PC-3 (cell line): ENCODE results near the gene VRK3. TPM values are rescaled to one million over a fixed set of nuclear protein-coding genes. Genes with fewer than 3 reads are reported as not detected.
A peak's percentile ranks its signal among the peaks of the same experiment; 100 is the strongest.
"Not testable (repeated sequence)": the region's sequence is repeated elsewhere in the genome, so short reads cannot be mapped to it uniquely, and the experiment has no call there.

Experiments used
- ATAC-seq: fragments of 200-7000 bp; cut with Tn5 transposase; 2 replicates; pipeline ENCODE4 v1.9.1; 2020; ENCODE audit warnings: mild to moderate bottlenecking, moderate library complexity
- Bru-seq: library from RNA; stranded (reverse); fragments of 400-500 nt; gene quantifications from one replicate; lab custom pipeline; 2021; lab: Mats Ljungman, UMichigan
- BruChase-seq, 2 experiments: library from RNA; stranded (reverse); fragments of 400-500 nt; gene quantifications; one replicate each; lab custom pipeline; 2021; lab: Mats Ljungman, UMichigan
- BruUV-seq: library from RNA; stranded (reverse); fragments of 400-500 nt; replicated peaks from 2 replicates; lab custom pipeline; 2021; lab: Mats Ljungman, UMichigan
- CTCF ChIA-PET: fragments of 300-600 bp; sonication (Branson Sonifier 250); formaldehyde crosslinking; loops from one replicate; lab custom pipeline; 2022; ENCODE audit warnings: antibody characterized with exemption; lab: Charles Lee
- POLR2A ChIA-PET: fragments of 300-600 bp; sonication (Branson Sonifier 250); formaldehyde crosslinking; loops from one replicate; lab custom pipeline; 2022; ENCODE audit warnings: antibody characterized with exemption; ENCODE audit not compliant: unreplicated experiment; lab: Charles Lee
- DNase-seq: peaks from one replicate; pipeline ENCODE4 v3.0.0-alpha.2; 2015
- H2AFZ ChIP-seq: fragments of 300-600 bp; sonication (generic); 2 replicates; pipeline ENCODE4 v1.6.0; 2016; ENCODE audit warnings: antibody characterized with exemption, low read length
- H3F3A ChIP-seq: fragments of 300-600 bp; sonication (generic); one replicate; pipeline ENCODE4 v1.6.0; 2017; ENCODE audit warnings: antibody characterized with exemption, low read length, control low read depth, mild to moderate bottlenecking; ENCODE audit not compliant: unreplicated experiment
- H3K27ac ChIP-seq: fragments of 300-600 bp; sonication (generic); 2 replicates; pipeline ENCODE4 v1.5.1; 2016; ENCODE audit warnings: mild to moderate bottlenecking, low read length
- H3K27me3 ChIP-seq: fragments of 300-600 bp; sonication (generic); 2 replicates; pipeline ENCODE4 v1.6.1; 2016; ENCODE audit warnings: low read length, mixed read lengths
- H3K36me3 ChIP-seq: fragments of 300-600 bp; sonication (generic); 2 replicates; pipeline ENCODE4 v1.6.1; 2016; ENCODE audit warnings: low read depth, mixed run types, low read length, mixed read lengths
- H3K4me1 ChIP-seq: fragments of 300-600 bp; sonication (generic); 2 replicates; pipeline ENCODE4 v1.5.1; 2016; ENCODE audit warnings: low read length; ENCODE audit not compliant: insufficient read depth
- H3K4me2 ChIP-seq: fragments of 300-600 bp; sonication (generic); 2 replicates; pipeline ENCODE4 v1.6.0; 2016; ENCODE audit warnings: low read length
- H3K4me3 ChIP-seq: fragments of 300-600 bp; sonication (generic); 2 replicates; pipeline ENCODE4 v1.5.1; 2016; ENCODE audit warnings: mild to moderate bottlenecking, low read length, mixed read lengths
- H3K79me2 ChIP-seq: fragments of 300-600 bp; sonication (generic); 2 replicates; pipeline ENCODE4 v1.6.1; 2017; ENCODE audit warnings: low read length, mixed read lengths
- H3K9ac ChIP-seq: fragments of 300-600 bp; sonication (generic); 2 replicates; pipeline ENCODE4 v1.6.0; 2016; ENCODE audit warnings: mild to moderate bottlenecking, low read length
- H3K9me2 ChIP-seq: fragments of 300-600 bp; sonication (generic); replicated peaks from 2 replicates; pipeline ENCODE4 v1.6.1; 2016; ENCODE audit warnings: mixed run types, low read length, mixed read lengths
- H3K9me3 ChIP-seq: fragments of 300-600 bp; sonication (generic); 2 replicates; pipeline ENCODE4 v1.6.1; 2016; ENCODE audit warnings: low read length, mixed read lengths
- H4K20me1 ChIP-seq: fragments of 300-600 bp; sonication (generic); 2 replicates; pipeline ENCODE4 v1.6.1; 2016; ENCODE audit warnings: low read length, mixed read lengths
- EZH2 ChIP-seq: fragments of 300-600 bp; sonication (generic); IDR thresholded peaks from one replicate; pipeline ENCODE4 v1.6.1; 2017; ENCODE audit warnings: antibody characterized with exemption, mild to moderate bottlenecking, low read length; ENCODE audit not compliant: unreplicated experiment
- EZH2phosphoT487 ChIP-seq: fragments of 300-600 bp; sonication (generic); IDR thresholded peaks from 2 replicates; pipeline ENCODE4 v1.6.1; 2018; ENCODE audit warnings: mild to moderate bottlenecking, antibody characterized with exemption, low read length, borderline replicate concordance
- intact Hi-C: fragments of 100-400 bp; cut with micrococcal nuclease; formaldehyde crosslinking; loops from 2 replicates; pipeline ENCODE4 v1.9.0; 2023
- long read RNA-seq: library from polyadenylated mRNA; unstranded; transcript quantifications from one replicate; pipeline ENCODE4 v2.0.0, GENCODE V29; 2021; ENCODE audit not compliant: unreplicated experiment
- total RNA-seq: library from RNA; depleted of rRNA; stranded (reverse); fragments of >200 nt; gene quantifications from 2 replicates; pipeline ENCODE4 v1.2.3, GENCODE V29; 2014; rRNA removed
- TF ChIP-seq, protein P1 (sequence below): fragments of 300-600 bp; sonication (generic); conservative IDR thresholded peaks from 2 replicates; pipeline ENCODE4 v1.5.1; 2017; ENCODE audit warnings: antibody characterized with exemption, low read depth, mild to moderate bottlenecking, low read length

Gene VRK3, protein sequence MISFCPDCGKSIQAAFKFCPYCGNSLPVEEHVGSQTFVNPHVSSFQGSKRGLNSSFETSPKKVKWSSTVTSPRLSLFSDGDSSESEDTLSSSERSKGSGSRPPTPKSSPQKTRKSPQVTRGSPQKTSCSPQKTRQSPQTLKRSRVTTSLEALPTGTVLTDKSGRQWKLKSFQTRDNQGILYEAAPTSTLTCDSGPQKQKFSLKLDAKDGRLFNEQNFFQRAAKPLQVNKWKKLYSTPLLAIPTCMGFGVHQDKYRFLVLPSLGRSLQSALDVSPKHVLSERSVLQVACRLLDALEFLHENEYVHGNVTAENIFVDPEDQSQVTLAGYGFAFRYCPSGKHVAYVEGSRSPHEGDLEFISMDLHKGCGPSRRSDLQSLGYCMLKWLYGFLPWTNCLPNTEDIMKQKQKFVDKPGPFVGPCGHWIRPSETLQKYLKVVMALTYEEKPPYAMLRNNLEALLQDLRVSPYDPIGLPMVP
- total RNA-seq (26.0 and 36.3 TPM in 2 replicates), Bru-seq, nascent RNA (percentile 77 among the genes with signal in this experiment), BruChase-seq, experiment 1, labeled RNA remaining after a 6-hour chase (percentile 72 among the genes with signal in this experiment), BruChase-seq, experiment 2, labeled RNA remaining after a 2-hour chase (percentile 78 among the genes with signal in this experiment)
- long read RNA-seq, transcript VRK3-217 (15 exons, 2,126 nt) = major isoform, 12 of 74 reads
- long read RNA-seq, transcript VRK3-201 (15 exons, 1,938 nt) = minor isoform, 6 of 74 reads
- long read RNA-seq, partial matches to known transcripts = 17 of 74 reads
- long read RNA-seq, other reads (novel, unspliced or antisense) = 33 of 74 reads

DNA sequence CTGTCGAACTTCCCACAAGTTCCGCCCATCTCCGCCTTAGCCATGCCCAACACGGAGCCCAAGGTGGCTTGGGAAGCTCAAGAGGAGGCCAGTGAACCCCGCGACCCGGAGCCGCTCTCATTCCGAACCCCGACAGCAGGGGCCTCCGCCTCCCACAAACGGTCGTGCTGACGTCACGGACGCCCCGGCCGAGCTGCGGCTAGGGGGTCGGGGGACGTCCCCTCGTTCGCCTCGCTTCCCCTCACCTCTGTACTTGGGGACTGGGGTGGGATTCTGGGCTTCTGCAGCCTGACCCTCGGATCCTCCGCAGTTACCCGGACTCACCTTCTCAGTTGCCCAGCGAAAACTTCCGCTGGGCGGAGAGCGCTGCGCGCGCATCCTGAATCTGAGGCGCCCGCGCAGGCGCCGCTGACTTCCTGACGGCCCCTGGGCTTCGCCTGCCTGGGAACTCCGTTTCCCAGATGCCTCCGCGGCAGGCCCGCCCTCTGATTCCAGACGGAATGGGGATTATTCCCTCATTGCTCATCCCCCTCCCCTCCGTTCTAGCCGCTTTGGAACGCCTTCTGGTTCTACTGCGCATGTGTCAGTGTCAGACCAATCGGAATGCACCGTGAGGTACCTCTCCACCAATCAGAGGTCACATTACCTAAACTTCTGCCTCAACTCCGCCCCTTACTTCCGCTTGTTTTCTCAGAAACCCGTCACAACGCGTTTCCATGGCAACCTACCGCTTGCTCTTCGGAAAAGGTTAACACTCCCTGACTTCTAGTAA is at the start of gene VRK3:
VRK3 (minus strand) TSS at position 351 of the 772 bp plus-strand sequence. CDS start 9,210 bp downstream, outside the sequence.
- Histone ChIP-seq H3F3A (no peaks in the 10 kb centered on the region), H3K27ac (peak within 1 kb of the TSS; percentile 62), H4K20me1 (0 out of 2 replicates have a peak, but pooled peaks cover 6% of the 10 kb centered on the region), H3K4me2 (peak within 1 kb of the TSS; percentile 98), H3K9me3 (no peaks in the 10 kb centered on the region), H3K9me2 (no peaks in the 10 kb centered on the region), H2AFZ (peak within 1 kb of the TSS; percentile 94), H3K27me3 (no peaks in the 10 kb centered on the region), H3K79me2 (peaks cover 89% of the 10 kb centered on the region), H3K36me3 (peaks cover 11% of the 10 kb centered on the region), H3K4me1 (peaks cover 41% of the 10 kb centered on the region), H3K9ac (peak within 1 kb of the TSS; percentile 91), H3K4me3 (peak within 1 kb of the TSS; percentile 95)
- DNase-seq = peak; percentile 100
- ChIA-PET CTCF (interaction anchor here (0.5 kb wide), 1 partner anchor 303 kb away, joined by 4 read pairs; no protein-coding TSS in a partner anchor), POLR2A (no interaction called here)
- intact Hi-C loops = loop anchor here (1.0 to 10.0 kb wide), 2 partner anchors 21 to 90 kb away; no protein-coding TSS in a partner anchor
- TF ChIP-seq, protein P1, sequence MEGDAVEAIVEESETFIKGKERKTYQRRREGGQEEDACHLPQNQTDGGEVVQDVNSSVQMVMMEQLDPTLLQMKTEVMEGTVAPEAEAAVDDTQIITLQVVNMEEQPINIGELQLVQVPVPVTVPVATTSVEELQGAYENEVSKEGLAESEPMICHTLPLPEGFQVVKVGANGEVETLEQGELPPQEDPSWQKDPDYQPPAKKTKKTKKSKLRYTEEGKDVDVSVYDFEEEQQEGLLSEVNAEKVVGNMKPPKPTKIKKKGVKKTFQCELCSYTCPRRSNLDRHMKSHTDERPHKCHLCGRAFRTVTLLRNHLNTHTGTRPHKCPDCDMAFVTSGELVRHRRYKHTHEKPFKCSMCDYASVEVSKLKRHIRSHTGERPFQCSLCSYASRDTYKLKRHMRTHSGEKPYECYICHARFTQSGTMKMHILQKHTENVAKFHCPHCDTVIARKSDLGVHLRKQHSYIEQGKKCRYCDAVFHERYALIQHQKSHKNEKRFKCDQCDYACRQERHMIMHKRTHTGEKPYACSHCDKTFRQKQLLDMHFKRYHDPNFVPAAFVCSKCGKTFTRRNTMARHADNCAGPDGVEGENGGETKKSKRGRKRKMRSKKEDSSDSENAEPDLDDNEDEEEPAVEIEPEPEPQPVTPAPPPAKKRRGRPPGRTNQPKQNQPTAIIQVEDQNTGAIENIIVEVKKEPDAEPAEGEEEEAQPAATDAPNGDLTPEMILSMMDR = no peak
- TF ChIP-seq EZH2 = no peak
- TF ChIP-seq EZH2phosphoT487 = no peak
- ATAC-seq = peak; percentile 91
- BruUV-seq = no TSS peak

DNA sequence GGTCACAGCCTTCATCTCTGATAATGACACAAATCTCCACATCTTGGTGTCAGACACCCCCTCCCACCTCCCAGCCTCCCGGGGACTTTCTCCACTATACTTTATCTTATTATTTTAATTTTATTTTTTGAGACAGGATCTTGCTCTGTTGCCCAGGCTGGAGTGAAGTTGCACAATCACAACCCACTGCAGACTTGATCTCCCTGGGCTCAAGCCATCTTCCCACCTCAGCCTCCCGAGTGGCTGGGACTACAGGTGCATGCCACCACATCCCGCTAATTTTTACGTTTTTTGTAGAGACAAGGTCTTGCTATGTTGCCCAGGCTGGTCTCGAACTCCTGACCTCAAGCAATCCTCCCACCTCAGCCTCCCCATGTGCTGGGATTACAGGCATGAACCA is 43.2 kb upstream of the VRK3 start:
- H3K9me3 ChIP-seq, ATAC-seq, H2AFZ ChIP-seq, H4K20me1 ChIP-seq, H3K27me3 ChIP-seq, H3K4me1 ChIP-seq, H3K27ac ChIP-seq, H3F3A ChIP-seq, H3K4me2 ChIP-seq, H3K4me3 ChIP-seq, H3K9me2 ChIP-seq, DNase-seq, H3K79me2 ChIP-seq, BruUV-seq, H3K36me3 ChIP-seq, H3K9ac ChIP-seq, POLR2A ChIA-PET, intact Hi-C loops: not testable (repeated sequence)
- CTCF ChIA-PET = interaction anchor here (0.5 kb wide), 1 partner anchor 17 kb away, joined by 13 read pairs; no protein-coding TSS in a partner anchor

DNA sequence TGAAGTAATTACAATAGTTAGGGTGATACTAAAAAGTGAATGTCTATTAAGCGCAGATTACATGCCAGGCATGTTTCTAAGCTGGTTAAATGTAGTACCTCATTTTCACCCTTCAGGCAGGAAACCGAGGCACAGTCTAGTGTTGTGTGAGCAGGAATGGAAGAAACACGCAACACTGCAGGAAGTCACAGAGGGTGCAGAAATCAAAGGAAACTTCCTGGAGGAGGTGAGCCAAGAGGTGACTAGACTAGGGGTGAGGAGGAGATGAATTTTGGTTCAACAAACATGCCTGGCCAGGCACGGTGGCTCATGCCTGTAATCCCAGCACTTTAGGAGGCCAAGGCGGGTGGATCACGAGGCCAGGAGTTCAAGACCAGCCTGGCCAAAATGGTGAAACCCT is 42.4 kb upstream of the VRK3 start:
- DNase-seq (no peak), ATAC-seq (no peak)
- Histone ChIP-seq H3K9me3 (0 out of 2 replicates have a peak, but pooled peaks cover 3% of the 10 kb centered on the region), H3K9me2 (no peaks in the 10 kb centered on the region), H3K27me3 (no peaks in the 10 kb centered on the region), H4K20me1 (no peaks in the 10 kb centered on the region), H3F3A (no peaks in the 10 kb centered on the region), H3K9ac (no peak overlapping the region), H2AFZ (no peak overlapping the region), H3K27ac (no peak overlapping the region), H3K36me3 (no peaks in the 10 kb centered on the region), H3K4me2 (no peak overlapping the region), H3K4me3 (no peak overlapping the region), H3K4me1 (no peaks in the 10 kb centered on the region), H3K79me2 (no peaks in the 10 kb centered on the region)
- CTCF ChIA-PET = no interaction called here
- POLR2A ChIA-PET = no interaction called here
- no TSS peak for BruUV-seq
- TF ChIP-seq, protein P1 = no peak
- no peak for TF ChIP-seq EZH2phosphoT487
- no peak for TF ChIP-seq EZH2
- intact Hi-C loops = no loop called here
